HEK293 (cell line): ENCODE data around the gene TICAM1.
A peak's percentile ranks its signal among the peaks of the same experiment; 100 is the strongest.

Experiments used
- CTCF ChIA-PET: fragments of 350-600 bp; formaldehyde crosslinking; extraction: SDS; loops from one replicate; lab custom pipeline; 2021; ENCODE audit warnings: antibody characterized with exemption; lab: Yijun Ruan, JAX
- POLR2A ChIA-PET: fragments of 300-600 bp; formaldehyde crosslinking; extraction: SDS; loops from one replicate; lab custom pipeline; 2020; ENCODE audit warnings: antibody characterized with exemption, inconsistent platforms; lab: Yijun Ruan, JAX
- H3K27ac ChIP-seq: fragments of 200-500 bp; sonication (Bioruptor generic); 2 replicates; pipeline ENCODE4 v1.5.1; 2014; ENCODE audit warnings: low read depth, low read length, control low read depth, inconsistent platforms; ENCODE audit errors: extremely low read depth
- H3K36me3 ChIP-seq, 2 experiments: fragments of 200-500 bp in 1 of 2; sonication (Bioruptor generic) in 1 of 2; 1 replicate in 1 of 2; 2 replicates in 1 of 2; pipeline ENCODE4 v1.5.1; 2014 to 2017; ENCODE audit warnings: inconsistent platforms in 2 of 2, low read length in 2 of 2; ENCODE audit not compliant: control insufficient read depth in 2 of 2, insufficient read depth in 1 of 2
- H3K4me1 ChIP-seq: fragments of 200-500 bp; sonication (Bioruptor generic); 2 replicates; pipeline ENCODE4 v1.5.1; 2014; ENCODE audit warnings: mild to moderate bottlenecking, low read length, inconsistent platforms; ENCODE audit not compliant: control insufficient read depth, insufficient read depth
- H3K4me3 ChIP-seq: 2 replicates; pipeline ENCODE4 v1.5.1; 2011; ENCODE audit warnings: low read depth, mild to moderate bottlenecking, control low read depth, low read length, moderate library complexity
- H3K9me3 ChIP-seq: fragments of 200-500 bp; sonication (Bioruptor generic); 2 replicates; pipeline ENCODE4 v1.5.1; 2014; ENCODE audit warnings: low read depth, low read length, inconsistent platforms; ENCODE audit not compliant: control insufficient read depth, insufficient read depth
- HIC1 ChIP-seq: fragments of 450-650 bp; formaldehyde crosslinking; IDR thresholded peaks from 2 replicates; pipeline ENCODE4 v1.5.1; 2016; ENCODE audit warnings: missing biosample characterization, missing genetic modification characterization
- MEIS1 ChIP-seq: sonication (generic); formaldehyde crosslinking; IDR thresholded peaks from 2 replicates; pipeline ENCODE4 v1.8.1; 2022; ENCODE audit warnings: missing genetic modification reagents, mild to moderate bottlenecking, borderline replicate concordance
- PRDM2 ChIP-seq: fragments of 450-650 bp; formaldehyde crosslinking; IDR thresholded peaks from 2 replicates; pipeline ENCODE4 v1.5.1; 2016; ENCODE audit warnings: missing biosample characterization, missing genetic modification characterization, borderline replicate concordance
- ZBTB48 ChIP-seq: fragments of 450-650 bp; formaldehyde crosslinking; IDR thresholded peaks from 2 replicates; pipeline ENCODE4 v1.5.1; 2016; ENCODE audit warnings: missing biosample characterization, missing genetic modification characterization
- ZNF132 ChIP-seq: fragments of 450-650 bp; formaldehyde crosslinking; IDR thresholded peaks from 2 replicates; pipeline ENCODE4 v1.5.1; 2017; ENCODE audit warnings: missing biosample characterization, missing genetic modification characterization, borderline replicate concordance
- ZNF138 ChIP-seq: fragments of 450-650 bp; formaldehyde crosslinking; IDR thresholded peaks from 2 replicates; pipeline ENCODE4 v1.5.1; 2016; ENCODE audit warnings: missing biosample characterization, missing genetic modification characterization, borderline replicate concordance
- ZNF175 ChIP-seq: fragments of 450-650 bp; formaldehyde crosslinking; IDR thresholded peaks from 2 replicates; pipeline ENCODE4 v1.5.1; 2016; ENCODE audit warnings: missing biosample characterization, missing genetic modification characterization
- ZNF184 ChIP-seq: fragments of 450-650 bp; IDR thresholded peaks from 2 replicates; pipeline ENCODE4 v1.5.1; 2018; ENCODE audit warnings: missing biosample characterization, mild to moderate bottlenecking, missing genetic modification characterization
- ZNF223 ChIP-seq: fragments of 450-650 bp; formaldehyde crosslinking; IDR thresholded peaks from 2 replicates; pipeline ENCODE4 v1.5.1; 2016; ENCODE audit warnings: missing biosample characterization, missing genetic modification characterization
- ZNF23 ChIP-seq: fragments of 450-650 bp; formaldehyde crosslinking; IDR thresholded peaks from 2 replicates; pipeline ENCODE4 v1.5.1; 2016; ENCODE audit warnings: missing biosample characterization, missing genetic modification characterization, borderline replicate concordance
- ZNF248 ChIP-seq: fragments of 450-650 bp; formaldehyde crosslinking; IDR thresholded peaks from 2 replicates; pipeline ENCODE4 v1.5.1; 2017; ENCODE audit warnings: missing biosample characterization, missing genetic modification characterization
- ZNF280C ChIP-seq: fragments of 450-650 bp; formaldehyde crosslinking; IDR thresholded peaks from 2 replicates; pipeline ENCODE4 v1.5.1; 2016; ENCODE audit warnings: missing biosample characterization, missing genetic modification characterization
- ZNF292 ChIP-seq: fragments of 450-650 bp; formaldehyde crosslinking; IDR thresholded peaks from 2 replicates; pipeline ENCODE4 v1.5.1; 2016; ENCODE audit warnings: low read depth, missing biosample characterization, missing genetic modification characterization, borderline replicate concordance
- ZNF302 ChIP-seq: fragments of 450-650 bp; formaldehyde crosslinking; IDR thresholded peaks from 2 replicates; pipeline ENCODE4 v1.5.1; 2016; ENCODE audit warnings: missing biosample characterization, missing genetic modification characterization, low read depth
- ZNF391 ChIP-seq: fragments of 450-650 bp; formaldehyde crosslinking; IDR thresholded peaks from 2 replicates; pipeline ENCODE4 v1.5.1; 2016; ENCODE audit warnings: low read depth, missing biosample characterization, missing genetic modification characterization, borderline replicate concordance
- ZNF394 ChIP-seq: fragments of 450-650 bp; formaldehyde crosslinking; IDR thresholded peaks from 2 replicates; pipeline ENCODE4 v1.5.1; 2016; ENCODE audit warnings: missing biosample characterization, missing genetic modification characterization, mild to moderate bottlenecking, moderate library complexity, borderline replicate concordance
- ZNF510 ChIP-seq: fragments of 450-650 bp; formaldehyde crosslinking; IDR thresholded peaks from 2 replicates; pipeline ENCODE4 v1.5.1; 2018; ENCODE audit warnings: mild to moderate bottlenecking, missing genetic modification characterization, missing biosample characterization; ENCODE audit not compliant: insufficient replicate concordance
- ZNF529 ChIP-seq: fragments of 450-650 bp; formaldehyde crosslinking; IDR thresholded peaks from 2 replicates; pipeline ENCODE4 v1.5.1; 2017; ENCODE audit warnings: missing genetic modification characterization, missing biosample characterization; ENCODE audit not compliant: insufficient replicate concordance
- ZNF600 ChIP-seq: fragments of 450-650 bp; formaldehyde crosslinking; IDR thresholded peaks from 2 replicates; pipeline ENCODE4 v1.5.1; 2016; ENCODE audit warnings: missing biosample characterization, missing genetic modification characterization
- ZNF677 ChIP-seq: fragments of 450-650 bp; IDR thresholded peaks from 2 replicates; pipeline ENCODE4 v1.5.0; 2018; ENCODE audit warnings: missing biosample characterization, mild to moderate bottlenecking, missing genetic modification characterization, moderate library complexity
- ZNF791 ChIP-seq: fragments of 450-650 bp; formaldehyde crosslinking; IDR thresholded peaks from 2 replicates; pipeline ENCODE4 v1.5.1; 2016; ENCODE audit warnings: missing biosample characterization, missing genetic modification characterization
- ZNF843 ChIP-seq: fragments of 450-650 bp; formaldehyde crosslinking; IDR thresholded peaks from 2 replicates; pipeline ENCODE4 v1.5.1; 2016; ENCODE audit warnings: missing biosample characterization, missing genetic modification characterization
- TF ChIP-seq, protein P1 (sequence below): fragments of 450-650 bp; formaldehyde crosslinking; optimal IDR thresholded peaks from 2 replicates; pipeline ENCODE3; 2016; ENCODE audit warnings: missing biosample characterization, mild to moderate bottlenecking, missing genetic modification characterization

TICAM1 gene

GRCh38 chr19:4867534-4868285, 36.2 kb upstream of the TICAM1 start, which contains the start of gene PLIN3 (continued):
- TF ChIP-seq MEIS1 (CRISPR knock-in tag) (no peak), ZNF394 (tag by site-specific recombination) (no peak), ZNF184 (tag by site-specific recombination) (no peak), ZNF529 (tag by site-specific recombination) (no peak), ZNF302 (tag by site-specific recombination) (no peak), ZBTB48 (tag by site-specific recombination) (peak; percentile 32; the same call in 1 of the 2 replicates), ZNF280C (tag by site-specific recombination) (no peak), ZNF23 (no peak), ZNF510 (no peak), ZNF248 (tag by site-specific recombination) (no peak), ZNF843 (peak; percentile 14; the same call in 1 of the 2 replicates), ZNF791 (tag by site-specific recombination) (no peak), ZNF132 (tag by site-specific recombination) (no peak), ZNF138 (no peak), ZNF292 (tag by site-specific recombination) (no peak), ZNF600 (peak; percentile 63), ZNF391 (tag by site-specific recombination) (0 out of 2 replicates have a peak, but pooled peaks have one; percentile 45), ZNF175 (tag by site-specific recombination) (no peak), ZNF223 (tag by site-specific recombination) (no peak), HIC1 (tag by site-specific recombination) (peak; percentile 55)
- TF ChIP-seq, all 188 proteins: peak for 38

DNA sequence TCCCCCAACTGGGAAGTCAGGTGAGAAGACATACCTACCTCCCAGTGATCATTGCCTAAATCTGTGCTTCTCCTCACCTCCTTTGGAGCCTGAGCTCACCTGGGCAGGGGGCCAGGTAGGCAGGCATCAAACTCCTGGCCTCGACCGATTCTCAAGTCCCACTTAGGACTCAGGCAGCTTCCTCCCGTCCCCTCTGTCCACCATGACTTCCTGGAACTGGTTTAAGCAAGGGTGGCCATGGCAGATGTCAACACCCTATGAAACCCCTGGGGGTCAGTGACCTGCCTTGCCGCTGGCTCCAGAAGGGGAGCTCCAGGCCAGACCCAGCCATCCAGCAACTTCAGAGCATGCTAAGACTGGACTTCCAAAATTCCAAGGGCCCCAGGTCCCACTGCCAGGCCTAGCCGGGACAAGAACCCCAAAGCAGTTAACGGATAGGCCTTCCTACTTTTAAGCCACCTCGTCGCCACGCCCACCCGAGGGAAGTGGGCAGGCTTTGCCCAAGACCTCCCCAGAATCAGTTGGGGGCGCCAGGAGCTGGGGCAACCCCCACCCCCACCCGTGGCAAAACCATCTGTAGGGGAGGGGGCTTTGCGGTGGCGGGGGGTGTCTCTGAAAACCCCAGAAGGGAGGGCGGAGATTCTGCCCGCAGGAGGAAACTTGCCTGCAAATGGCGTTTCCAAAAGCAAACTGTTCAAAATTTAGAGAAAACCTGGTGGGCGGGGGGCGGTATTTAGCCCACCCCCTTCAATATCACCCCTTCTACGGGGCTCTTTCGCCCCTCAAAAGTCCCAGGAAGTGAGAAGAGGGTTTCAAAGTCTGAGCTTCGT, 35.3 kb upstream of the TICAM1 start:
- peaks cover 3% of the 10 kb centered on the region; the same call in 1 of the 2 replicates for H3K4me1 ChIP-seq
- peak overlapping the region; percentile 63 for H3K4me3 ChIP-seq
- ChIA-PET POLR2A (interaction anchor here (0.5 to 1.4 kb wide), 8 partner anchors 11 to 820 kb away, joined by 3 to 10 read pairs (median 3); no protein-coding TSS in a partner anchor), CTCF (interaction anchor here (0.8 to 4.0 kb wide), 6 partner anchors 12 to 166 kb away, joined by 3 to 31 read pairs (median 4); no protein-coding TSS in a partner anchor)
- H3K36me3 ChIP-seq, result peaks cover 0 to 3% of the 10 kb centered on the region in 2 experiments; a peak in 1 of 3 replicates
- H3K27ac ChIP-seq, result no peak overlapping the region
- H3K9me3 ChIP-seq, result no peaks in the 10 kb centered on the region
- TF ChIP-seq PRDM2 (tag by site-specific recombination), result no peak
- no peak for TF ChIP-seq ZNF677 (tag by site-specific recombination)
- TF ChIP-seq, protein P1, sequence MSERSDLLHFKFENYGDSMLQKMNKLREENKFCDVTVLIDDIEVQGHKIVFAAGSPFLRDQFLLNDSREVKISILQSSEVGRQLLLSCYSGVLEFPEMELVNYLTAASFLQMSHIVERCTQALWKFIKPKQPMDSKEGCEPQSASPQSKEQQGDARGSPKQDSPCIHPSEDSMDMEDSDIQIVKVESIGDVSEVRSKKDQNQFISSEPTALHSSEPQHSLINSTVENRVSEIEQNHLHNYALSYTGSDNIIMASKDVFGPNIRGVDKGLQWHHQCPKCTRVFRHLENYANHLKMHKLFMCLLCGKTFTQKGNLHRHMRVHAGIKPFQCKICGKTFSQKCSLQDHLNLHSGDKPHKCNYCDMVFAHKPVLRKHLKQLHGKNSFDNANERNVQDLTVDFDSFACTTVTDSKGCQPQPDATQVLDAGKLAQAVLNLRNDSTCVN (tag by site-specific recombination), result no peak
